B cell (primary cell): Measurements from ENCODE around the gene MRPS2.

Experiments
- CTCF ChIP-seq: fragments of 200-600 bp; IDR thresholded peaks from one replicate; pipeline ENCODE4 v1.8.0; 2022; ENCODE audit warnings: antibody characterized with exemption, mild to moderate bottlenecking
- EZH2 ChIP-seq: IDR thresholded peaks from 2 replicates; pipeline ENCODE4 v1.6.1; 2012; ENCODE audit warnings: borderline replicate concordance, low read depth, mild to moderate bottlenecking, moderate library complexity, low read length; ENCODE audit not compliant: insufficient read depth, poor library complexity, severe bottlenecking

- no peak for TF ChIP-seq EZH2
- no peak for TF ChIP-seq CTCF
Observed at GRCh38 chr9:135484460-135485277, 15.8 kb upstream of the MRPS2 start.
